ENCODE measurements around the gene ZNF830. TPM values are rescaled to one million over a fixed set of nuclear protein-coding genes. Genes with fewer than 3 reads are reported as not detected.

Gene ZNF830
- total and polyA plus RNA-seq, 9 of the 15 experiments (the other 6 are each of a cell fraction or from before 2014, with no cell fraction given), result 13.1 to 28.7 (median 21.7) TPM

DNA sequence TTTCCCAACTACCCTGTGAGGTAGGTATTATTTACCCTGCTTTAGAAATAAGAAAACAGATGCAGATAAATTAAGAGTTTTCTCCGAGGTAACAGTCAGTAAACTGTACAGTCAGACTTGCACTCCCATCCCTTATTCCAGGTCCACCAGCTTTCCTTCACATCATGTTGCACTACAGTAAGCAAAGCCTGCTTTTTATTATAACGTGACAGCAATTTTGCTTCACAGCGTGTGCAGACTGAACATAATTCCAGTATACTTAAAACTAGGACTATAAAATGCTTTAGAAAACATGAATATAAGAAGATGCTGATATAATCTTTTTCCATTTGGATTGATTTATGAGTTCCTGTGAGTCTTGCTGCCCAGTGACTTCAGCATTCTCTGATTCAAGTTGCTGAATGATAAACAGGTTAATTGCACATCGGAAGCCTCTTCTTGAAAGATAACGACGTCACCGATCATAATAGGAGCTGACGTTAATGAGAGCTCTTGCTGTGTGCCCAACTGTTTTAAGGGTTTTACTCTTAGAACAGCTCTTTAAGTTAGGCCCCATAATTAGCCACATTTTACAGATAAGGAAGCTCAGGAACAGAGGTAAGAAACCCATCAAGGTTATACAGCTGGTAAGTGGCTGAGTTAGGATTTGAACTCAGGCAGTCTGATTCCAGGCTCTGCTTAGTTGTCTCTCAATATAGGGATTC is 20.4 kb downstream of the ZNF830 start (continued):
- TF ChIP-seq, protein P1, sequence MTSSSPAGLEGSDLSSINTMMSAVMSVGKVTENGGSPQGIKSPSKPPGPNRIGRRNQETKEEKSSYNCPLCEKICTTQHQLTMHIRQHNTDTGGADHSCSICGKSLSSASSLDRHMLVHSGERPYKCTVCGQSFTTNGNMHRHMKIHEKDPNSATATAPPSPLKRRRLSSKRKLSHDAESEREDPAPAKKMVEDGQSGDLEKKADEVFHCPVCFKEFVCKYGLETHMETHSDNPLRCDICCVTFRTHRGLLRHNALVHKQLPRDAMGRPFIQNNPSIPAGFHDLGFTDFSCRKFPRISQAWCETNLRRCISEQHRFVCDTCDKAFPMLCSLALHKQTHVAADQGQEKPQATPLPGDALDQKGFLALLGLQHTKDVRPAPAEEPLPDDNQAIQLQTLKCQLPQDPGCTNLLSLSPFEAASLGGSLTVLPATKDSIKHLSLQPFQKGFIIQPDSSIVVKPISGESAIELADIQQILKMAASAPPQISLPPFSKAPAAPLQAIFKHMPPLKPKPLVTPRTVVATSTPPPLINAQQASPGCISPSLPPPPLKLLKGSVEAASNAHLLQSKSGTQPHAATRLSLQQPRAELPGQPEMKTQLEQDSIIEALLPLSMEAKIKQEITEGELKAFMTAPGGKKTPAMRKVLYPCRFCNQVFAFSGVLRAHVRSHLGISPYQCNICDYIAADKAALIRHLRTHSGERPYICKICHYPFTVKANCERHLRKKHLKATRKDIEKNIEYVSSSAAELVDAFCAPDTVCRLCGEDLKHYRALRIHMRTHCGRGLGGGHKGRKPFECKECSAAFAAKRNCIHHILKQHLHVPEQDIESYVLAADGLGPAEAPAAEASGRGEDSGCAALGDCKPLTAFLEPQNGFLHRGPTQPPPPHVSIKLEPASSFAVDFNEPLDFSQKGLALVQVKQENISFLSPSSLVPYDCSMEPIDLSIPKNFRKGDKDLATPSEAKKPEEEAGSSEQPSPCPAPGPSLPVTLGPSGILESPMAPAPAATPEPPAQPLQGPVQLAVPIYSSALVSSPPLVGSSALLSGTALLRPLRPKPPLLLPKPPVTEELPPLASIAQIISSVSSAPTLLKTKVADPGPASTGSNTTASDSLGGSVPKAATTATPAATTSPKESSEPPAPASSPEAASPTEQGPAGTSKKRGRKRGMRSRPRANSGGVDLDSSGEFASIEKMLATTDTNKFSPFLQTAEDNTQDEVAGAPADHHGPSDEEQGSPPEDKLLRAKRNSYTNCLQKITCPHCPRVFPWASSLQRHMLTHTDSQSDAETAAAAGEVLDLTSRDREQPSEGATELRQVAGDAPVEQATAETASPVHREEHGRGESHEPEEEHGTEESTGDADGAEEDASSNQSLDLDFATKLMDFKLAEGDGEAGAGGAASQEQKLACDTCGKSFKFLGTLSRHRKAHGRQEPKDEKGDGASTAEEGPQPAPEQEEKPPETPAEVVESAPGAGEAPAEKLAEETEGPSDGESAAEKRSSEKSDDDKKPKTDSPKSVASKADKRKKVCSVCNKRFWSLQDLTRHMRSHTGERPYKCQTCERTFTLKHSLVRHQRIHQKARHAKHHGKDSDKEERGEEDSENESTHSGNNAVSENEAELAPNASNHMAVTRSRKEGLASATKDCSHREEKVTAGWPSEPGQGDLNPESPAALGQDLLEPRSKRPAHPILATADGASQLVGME (CRISPR knock-in tag; IDR thresholded peaks at IDR 0.05), result no peak
- TF ChIP-seq, protein P2, sequence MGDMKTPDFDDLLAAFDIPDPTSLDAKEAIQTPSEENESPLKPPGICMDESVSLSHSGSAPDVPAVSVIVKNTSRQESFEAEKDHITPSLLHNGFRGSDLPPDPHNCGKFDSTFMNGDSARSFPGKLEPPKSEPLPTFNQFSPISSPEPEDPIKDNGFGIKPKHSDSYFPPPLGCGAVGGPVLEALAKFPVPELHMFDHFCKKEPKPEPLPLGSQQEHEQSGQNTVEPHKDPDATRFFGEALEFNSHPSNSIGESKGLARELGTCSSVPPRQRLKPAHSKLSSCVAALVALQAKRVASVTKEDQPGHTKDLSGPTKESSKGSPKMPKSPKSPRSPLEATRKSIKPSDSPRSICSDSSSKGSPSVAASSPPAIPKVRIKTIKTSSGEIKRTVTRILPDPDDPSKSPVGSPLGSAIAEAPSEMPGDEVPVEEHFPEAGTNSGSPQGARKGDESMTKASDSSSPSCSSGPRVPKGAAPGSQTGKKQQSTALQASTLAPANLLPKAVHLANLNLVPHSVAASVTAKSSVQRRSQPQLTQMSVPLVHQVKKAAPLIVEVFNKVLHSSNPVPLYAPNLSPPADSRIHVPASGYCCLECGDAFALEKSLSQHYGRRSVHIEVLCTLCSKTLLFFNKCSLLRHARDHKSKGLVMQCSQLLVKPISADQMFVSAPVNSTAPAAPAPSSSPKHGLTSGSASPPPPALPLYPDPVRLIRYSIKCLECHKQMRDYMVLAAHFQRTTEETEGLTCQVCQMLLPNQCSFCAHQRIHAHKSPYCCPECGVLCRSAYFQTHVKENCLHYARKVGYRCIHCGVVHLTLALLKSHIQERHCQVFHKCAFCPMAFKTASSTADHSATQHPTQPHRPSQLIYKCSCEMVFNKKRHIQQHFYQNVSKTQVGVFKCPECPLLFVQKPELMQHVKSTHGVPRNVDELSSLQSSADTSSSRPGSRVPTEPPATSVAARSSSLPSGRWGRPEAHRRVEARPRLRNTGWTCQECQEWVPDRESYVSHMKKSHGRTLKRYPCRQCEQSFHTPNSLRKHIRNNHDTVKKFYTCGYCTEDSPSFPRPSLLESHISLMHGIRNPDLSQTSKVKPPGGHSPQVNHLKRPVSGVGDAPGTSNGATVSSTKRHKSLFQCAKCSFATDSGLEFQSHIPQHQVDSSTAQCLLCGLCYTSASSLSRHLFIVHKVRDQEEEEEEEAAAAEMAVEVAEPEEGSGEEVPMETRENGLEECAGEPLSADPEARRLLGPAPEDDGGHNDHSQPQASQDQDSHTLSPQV (IDR thresholded peaks at IDR 0.05), result peak; percentile 63; the same call in 1 of the 2 replicates
- TF ChIP-seq KLF13 (tag; IDR thresholded peaks at IDR 0.05; ENCODE audit: borderline replicate concordance, low read depth), result 0 out of 2 replicates have a peak, but pooled peaks have one; percentile 15
- peak; percentile 77 for TF ChIP-seq CBFA2T2 (conservative IDR thresholded peaks at IDR 0.05)
- TF ChIP-seq ZKSCAN8 (CRISPR knock-in tag; IDR thresholded peaks at IDR 0.05), result peak; percentile 51; the same call in 1 of the 2 replicates
- TF ChIP-seq SMARCE1 (IDR thresholded peaks at IDR 0.05), result peak; percentile 52; the same call in 1 of the 2 replicates
- TF ChIP-seq ARID1B (IDR thresholded peaks at IDR 0.05), result peak; percentile 89
- 0 out of 2 replicates have a peak, but pooled peaks have one; percentile 70 for TF ChIP-seq ZNF175 (CRISPR knock-in tag; IDR thresholded peaks at IDR 0.05; ENCODE audit: low read depth)
- TF ChIP-seq, protein P3, sequence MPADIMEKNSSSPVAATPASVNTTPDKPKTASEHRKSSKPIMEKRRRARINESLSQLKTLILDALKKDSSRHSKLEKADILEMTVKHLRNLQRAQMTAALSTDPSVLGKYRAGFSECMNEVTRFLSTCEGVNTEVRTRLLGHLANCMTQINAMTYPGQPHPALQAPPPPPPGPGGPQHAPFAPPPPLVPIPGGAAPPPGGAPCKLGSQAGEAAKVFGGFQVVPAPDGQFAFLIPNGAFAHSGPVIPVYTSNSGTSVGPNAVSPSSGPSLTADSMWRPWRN (IDR thresholded peaks at IDR 0.05; ENCODE audit: low read depth), result peak; percentile 72
- no peak; the same call in 1 of the 2 replicates for TF ChIP-seq ZEB2 (IDR thresholded peaks at IDR 0.05)
- peak; percentile 55; the same call in 1 of the 2 replicates for TF ChIP-seq FOXM1 (IDR thresholded peaks at IDR 0.05; ENCODE audit: low read depth)
- TF ChIP-seq FOXM1 (CRISPR knock-in tag; IDR thresholded peaks at IDR 0.05; ENCODE audit: low read depth), result no peak
- TF ChIP-seq, protein P4, sequence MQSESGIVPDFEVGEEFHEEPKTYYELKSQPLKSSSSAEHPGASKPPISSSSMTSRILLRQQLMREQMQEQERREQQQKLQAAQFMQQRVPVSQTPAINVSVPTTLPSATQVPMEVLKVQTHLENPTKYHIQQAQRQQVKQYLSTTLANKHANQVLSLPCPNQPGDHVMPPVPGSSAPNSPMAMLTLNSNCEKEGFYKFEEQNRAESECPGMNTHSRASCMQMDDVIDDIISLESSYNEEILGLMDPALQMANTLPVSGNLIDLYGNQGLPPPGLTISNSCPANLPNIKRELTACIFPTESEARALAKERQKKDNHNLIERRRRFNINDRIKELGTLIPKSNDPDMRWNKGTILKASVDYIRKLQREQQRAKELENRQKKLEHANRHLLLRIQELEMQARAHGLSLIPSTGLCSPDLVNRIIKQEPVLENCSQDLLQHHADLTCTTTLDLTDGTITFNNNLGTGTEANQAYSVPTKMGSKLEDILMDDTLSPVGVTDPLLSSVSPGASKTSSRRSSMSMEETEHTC (IDR thresholded peaks at IDR 0.05), result no peak
- peak; percentile 92 for TF ChIP-seq ETV1 (tag; conservative IDR thresholded peaks at IDR 0.05; ENCODE audit: low read depth)
- no peak for TF ChIP-seq KAT8 (IDR thresholded peaks at IDR 0.05; ENCODE audit: low read depth)
- peak; percentile 90 for TF ChIP-seq CBFA2T3 (IDR thresholded peaks at IDR 0.05)

All from K562 (cell line).